ENCODE results near the gene ABHD2.
"Not testable (repeated sequence)": the region's sequence is repeated elsewhere in the genome, so short reads cannot be mapped to it uniquely, and the experiment has no call there.

Gene ABHD2

GRCh38 chr15:89087830-89088604 is at the start of gene ABHD2:
ABHD2 (plus strand) TSS chr15:89088456; CDS start chr15:89116328, 27,872 bp downstream.
- peak; percentile 100 for DNase-seq (ENCODE audit: low read depth, low spot score)

- DNase-seq (ENCODE audit: low read depth, low spot score): no peak
Observed at GRCh38 chr15:89039142-89039541, 49.1 kb upstream of the ABHD2 start.

GRCh38 chr15:89041507-89041906 is 46.7 kb upstream of the ABHD2 start:
- DNase-seq (ENCODE audit: low read depth, low spot score): no peak

- DNase-seq (ENCODE audit: low read depth, low spot score): no peak
Observed at GRCh38 chr15:89042387-89042786, 45.9 kb upstream of the ABHD2 start.

GRCh38 chr15:89043031-89044002 is 44.9 kb upstream of the ABHD2 start:
- no peak for DNase-seq (ENCODE audit: low read depth, low spot score)

GRCh38 chr15:89049016-89049666 is 39.1 kb upstream of the ABHD2 start:
- not testable (repeated sequence) for DNase-seq (ENCODE audit: low read depth, low spot score)

- DNase-seq (ENCODE audit: low read depth, low spot score): peak; percentile 50
Observed at GRCh38 chr15:89051875-89052274, 36.4 kb upstream of the ABHD2 start.

GRCh38 chr15:89052474-89052873 is 35.8 kb upstream of the ABHD2 start:
- DNase-seq (ENCODE audit: low read depth, low spot score): peak; percentile 87

GRCh38 chr15:89054873-89055272 is 33.4 kb upstream of the ABHD2 start:
- no peak for DNase-seq (ENCODE audit: low read depth, low spot score)

- DNase-seq (ENCODE audit: low read depth, low spot score): no peak
Observed at GRCh38 chr15:89057506-89058133, 30.6 kb upstream of the ABHD2 start.

- DNase-seq (ENCODE audit: low read depth, low spot score): no peak
Observed at GRCh38 chr15:89058376-89058775, 29.9 kb upstream of the ABHD2 start.

GRCh38 chr15:89058876-89059405 is 29.3 kb upstream of the ABHD2 start:
- DNase-seq (ENCODE audit: low read depth, low spot score): no peak

GRCh38 chr15:89066280-89066679 is 22.0 kb upstream of the ABHD2 start:
- DNase-seq (ENCODE audit: low read depth, low spot score): no peak

GRCh38 chr15:89067751-89068150 is 20.5 kb upstream of the ABHD2 start:
- no peak for DNase-seq (ENCODE audit: low read depth, low spot score)

- peak; percentile 58 for DNase-seq (ENCODE audit: low read depth, low spot score)
Observed at GRCh38 chr15:89068325-89068784, 19.9 kb upstream of the ABHD2 start.

GRCh38 chr15:89070197-89071124 is 17.8 kb upstream of the ABHD2 start:
- DNase-seq (ENCODE audit: low read depth, low spot score): no peak

- DNase-seq (ENCODE audit: low read depth, low spot score): no peak
Observed at GRCh38 chr15:89071471-89071870, 16.8 kb upstream of the ABHD2 start.

- DNase-seq (ENCODE audit: low read depth, low spot score): no peak
Observed at GRCh38 chr15:89072277-89072869, 15.9 kb upstream of the ABHD2 start.

GRCh38 chr15:89074402-89075012 is 13.7 kb upstream of the ABHD2 start:
- no peak for DNase-seq (ENCODE audit: low read depth, low spot score)
